Tibial nerve (tissue), 4 donors: ENCODE data around the gene IL1R1. TPM values are rescaled to one million over a fixed set of nuclear protein-coding genes. Genes with fewer than 3 reads are reported as not detected.

ENCODE experiments used
- DNase-seq, 2 donors: peaks; one replicate each; pipeline ENCODE4 v3.0.0-alpha.2; 2019; ENCODE audit warnings: low spot score in 2 of 2
- H3K27ac ChIP-seq, 4 donors: fragments of 200-600 bp; sonication (generic) in 3 of 4; one replicate each; pipeline ENCODE4 v1.5.1; 2017 to 2019; ENCODE audit warnings: mild to moderate bottlenecking in 1 of 4
- H3K27me3 ChIP-seq, 2 donors: fragments of 200-600 bp; sonication (generic) in 1 of 2; one replicate each; pipeline versions ENCODE4 v1.5.1 to v1.6.0; 2017 to 2019
- H3K36me3 ChIP-seq, 3 donors: fragments of 200-600 bp; sonication (generic); one replicate each; pipeline ENCODE4 v1.5.1; 2018 to 2019
- H3K4me1 ChIP-seq, 4 donors: fragments of 200-600 bp; sonication (generic) in 3 of 4; one replicate each; pipeline ENCODE4 v1.5.1; 2017 to 2019
- H3K4me3 ChIP-seq, 4 donors: fragments of 200-600 bp; sonication (generic) in 3 of 4; one replicate each; pipeline ENCODE4 v1.5.1; 2017 to 2019; ENCODE audit warnings: mild to moderate bottlenecking in 1 of 4, moderate library complexity in 1 of 4
- H3K9me3 ChIP-seq, 4 donors: fragments of 200-600 bp; sonication (generic) in 3 of 4; one replicate each; pipeline ENCODE4 v1.5.1; 2017 to 2019
- EP300 ChIP-seq, 2 donors: sonication (generic); formaldehyde crosslinking; IDR thresholded peaks; one replicate each; pipeline ENCODE4 v1.6.1; 2017; ENCODE audit warnings: antibody characterized with exemption in 2 of 2, mild to moderate bottlenecking in 1 of 2
- POLR2A ChIP-seq, 2 donors: fragments of 450-650 bp; IDR thresholded peaks; one replicate each; pipeline ENCODE4 v1.6.1; 2017; ENCODE audit warnings: antibody characterized with exemption in 2 of 2, mild to moderate bottlenecking in 2 of 2, moderate library complexity in 2 of 2
- WGBS, 2 donors: methylation state at CpG; one replicate each; pipeline ENCODE4 v1.1.5; 2018; 5-methylcytosine and 5-hydroxymethylcytosine counted together
- total RNA-seq, 4 donors: library from RNA; depleted of rRNA; stranded (reverse); fragments of >200 nt; gene quantifications; one replicate each; pipeline ENCODE4 v1.1.0, GENCODE V29; 2016
- TF ChIP-seq, protein P1 (sequence below), 5 experiments: fragments of 200-600 bp in 3 of 5; fragments of 450-650 bp in 2 of 5; sonication (generic) in 3 of 5; IDR thresholded peaks; one replicate each; pipeline ENCODE4 v1.5.1; 2016 to 2019; ENCODE audit warnings: antibody characterized with exemption in 5 of 5, mild to moderate bottlenecking in 3 of 5, moderate library complexity in 2 of 5

The IL1R1 gene
- total RNA-seq, 4 donors from 2014 or later = 29.5 to 81.2 (median 57.4) TPM

DNA sequence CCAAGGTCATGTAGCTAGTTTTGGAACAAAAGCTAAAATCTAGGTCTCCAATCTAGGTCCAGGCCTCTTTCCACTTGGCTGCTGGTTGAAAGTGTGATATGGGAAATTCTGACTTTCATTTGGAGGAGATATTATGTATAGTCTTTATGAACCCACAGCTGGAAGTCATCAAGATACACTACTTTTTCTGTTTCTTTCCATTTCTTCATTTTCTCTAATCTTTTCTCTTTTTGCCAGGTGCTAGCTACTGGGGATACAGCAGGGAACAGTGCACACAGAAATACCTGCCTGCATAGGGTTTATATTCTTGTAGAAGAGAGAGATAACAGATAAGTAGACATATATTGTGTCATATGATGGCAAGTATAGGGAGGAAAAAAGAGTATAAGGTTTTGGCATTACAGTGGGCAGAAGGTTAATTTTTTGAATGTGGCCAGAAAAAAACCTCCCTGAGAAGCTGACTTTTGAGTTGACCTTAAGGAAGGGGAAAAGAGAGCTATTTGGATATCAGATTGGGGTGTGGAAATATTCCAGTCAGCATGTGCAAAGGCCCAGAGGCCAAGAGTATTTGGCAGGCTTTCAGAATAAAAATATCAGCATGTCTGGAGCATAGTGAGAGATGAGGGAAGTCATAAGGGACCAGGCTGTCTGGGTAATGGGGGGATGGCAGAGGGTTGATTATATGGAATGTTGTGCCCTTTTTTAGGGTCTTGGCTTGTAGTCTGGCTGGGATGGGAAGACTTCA, 15.6 kb downstream of the IL1R1 start:
- H3K27ac ChIP-seq = no peak overlapping the region
- no peak overlapping the region for H3K4me3 ChIP-seq
- no peak for DNase-seq
- no peaks in the 10 kb centered on the region for H3K27me3 ChIP-seq
- H3K36me3 ChIP-seq = peaks cover 0 to 34% (median 0%) of the 10 kb centered on the region in 3 donors
- H3K9me3 ChIP-seq = no peaks in the 10 kb centered on the region
- TF ChIP-seq EP300 (IDR thresholded peaks at IDR 0.05) = no peak
- TF ChIP-seq, protein P1, sequence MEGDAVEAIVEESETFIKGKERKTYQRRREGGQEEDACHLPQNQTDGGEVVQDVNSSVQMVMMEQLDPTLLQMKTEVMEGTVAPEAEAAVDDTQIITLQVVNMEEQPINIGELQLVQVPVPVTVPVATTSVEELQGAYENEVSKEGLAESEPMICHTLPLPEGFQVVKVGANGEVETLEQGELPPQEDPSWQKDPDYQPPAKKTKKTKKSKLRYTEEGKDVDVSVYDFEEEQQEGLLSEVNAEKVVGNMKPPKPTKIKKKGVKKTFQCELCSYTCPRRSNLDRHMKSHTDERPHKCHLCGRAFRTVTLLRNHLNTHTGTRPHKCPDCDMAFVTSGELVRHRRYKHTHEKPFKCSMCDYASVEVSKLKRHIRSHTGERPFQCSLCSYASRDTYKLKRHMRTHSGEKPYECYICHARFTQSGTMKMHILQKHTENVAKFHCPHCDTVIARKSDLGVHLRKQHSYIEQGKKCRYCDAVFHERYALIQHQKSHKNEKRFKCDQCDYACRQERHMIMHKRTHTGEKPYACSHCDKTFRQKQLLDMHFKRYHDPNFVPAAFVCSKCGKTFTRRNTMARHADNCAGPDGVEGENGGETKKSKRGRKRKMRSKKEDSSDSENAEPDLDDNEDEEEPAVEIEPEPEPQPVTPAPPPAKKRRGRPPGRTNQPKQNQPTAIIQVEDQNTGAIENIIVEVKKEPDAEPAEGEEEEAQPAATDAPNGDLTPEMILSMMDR (IDR thresholded peaks at IDR 0.05) = no peak
- no peak for TF ChIP-seq POLR2A (IDR thresholded peaks at IDR 0.05)
- no peaks in the 10 kb centered on the region for H3K4me1 ChIP-seq

DNA sequence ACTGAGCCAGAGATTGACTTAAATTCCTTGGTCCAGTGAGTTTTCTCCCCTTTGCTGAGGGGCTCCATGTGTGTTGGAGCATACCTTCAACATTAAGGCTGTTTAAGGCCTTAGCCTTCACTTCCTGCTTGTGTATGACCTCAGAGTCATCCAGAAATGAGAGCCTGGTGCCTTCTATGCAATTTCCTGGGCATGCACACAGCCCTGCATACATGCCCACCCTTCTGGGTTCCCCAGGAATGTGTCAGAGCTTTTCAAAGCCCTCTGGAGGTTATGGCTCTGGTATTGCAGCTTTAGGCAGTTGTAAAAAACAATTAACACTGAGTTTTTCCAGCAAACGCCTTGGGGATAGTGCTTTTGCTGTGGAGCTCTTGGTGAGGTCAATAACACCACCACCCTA, 16.7 kb downstream of the IL1R1 start:
- no peak overlapping the region for H3K4me3 ChIP-seq
- no peak for TF ChIP-seq POLR2A (IDR thresholded peaks at IDR 0.05)
- TF ChIP-seq, protein P1 (IDR thresholded peaks at IDR 0.05) = no peak
- TF ChIP-seq EP300 (IDR thresholded peaks at IDR 0.05) = no peak
- no peaks in the 10 kb centered on the region for H3K9me3 ChIP-seq
- H3K27me3 ChIP-seq = no peaks in the 10 kb centered on the region
- no peaks in the 10 kb centered on the region for H3K4me1 ChIP-seq
- no peak overlapping the region for H3K27ac ChIP-seq
- WGBS, 2 donors = 27 to 33% methylated on average over 1 of the region's 1 CpG
- no peak for DNase-seq
- peaks cover 0 to 28% (median 0%) of the 10 kb centered on the region in 3 donors for H3K36me3 ChIP-seq

DNA sequence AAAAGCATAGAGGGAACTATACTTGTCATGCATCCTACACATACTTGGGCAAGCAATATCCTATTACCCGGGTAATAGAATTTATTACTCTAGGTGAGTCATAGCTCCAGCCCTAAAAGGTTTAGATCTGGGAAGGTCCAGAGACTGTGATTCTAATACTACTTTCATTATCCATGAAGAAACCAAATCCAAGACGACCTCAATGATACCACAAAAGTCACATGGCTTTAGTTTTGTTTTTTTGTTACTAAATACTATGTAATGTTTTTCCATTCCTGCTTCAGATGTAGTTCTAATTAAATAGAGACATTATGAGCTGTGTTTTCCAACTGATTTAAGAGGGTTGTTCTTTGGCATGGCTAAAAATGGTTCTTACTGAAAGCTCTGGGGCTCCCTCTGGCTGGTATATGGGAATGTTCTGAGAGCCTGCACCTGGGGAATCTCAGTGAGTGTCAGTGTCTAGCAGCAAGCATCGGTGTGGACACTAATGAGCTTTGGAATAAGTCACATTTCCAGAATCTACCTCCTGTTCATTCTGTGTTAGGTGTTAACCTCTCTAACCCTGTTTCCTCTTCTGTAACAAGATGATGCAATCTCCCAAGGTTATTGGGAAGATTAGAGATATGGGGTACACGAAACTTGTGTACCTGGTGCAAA, 23.8 kb downstream of the IL1R1 start:
- peak in 1 of 2 donors; percentile 53 for DNase-seq
- Histone ChIP-seq H3K36me3 (no peaks in the 10 kb centered on the region), H3K4me3 (no peak overlapping the region), H3K4me1 (peaks cover 0 to 5% (median 0%) of the 10 kb centered on the region in 4 donors), H3K9me3 (no peaks in the 10 kb centered on the region), H3K27ac (no peak overlapping the region), H3K27me3 (no peaks in the 10 kb centered on the region)
- 42 to 43% methylated on average over 4 of the region's 4 CpGs for WGBS, 2 donors
- TF ChIP-seq, protein P1 (IDR thresholded peaks at IDR 0.05) = peak in 4 of 5 experiments; percentile 16 to 70 (median 35)
- TF ChIP-seq EP300 (IDR thresholded peaks at IDR 0.05) = no peak

DNA sequence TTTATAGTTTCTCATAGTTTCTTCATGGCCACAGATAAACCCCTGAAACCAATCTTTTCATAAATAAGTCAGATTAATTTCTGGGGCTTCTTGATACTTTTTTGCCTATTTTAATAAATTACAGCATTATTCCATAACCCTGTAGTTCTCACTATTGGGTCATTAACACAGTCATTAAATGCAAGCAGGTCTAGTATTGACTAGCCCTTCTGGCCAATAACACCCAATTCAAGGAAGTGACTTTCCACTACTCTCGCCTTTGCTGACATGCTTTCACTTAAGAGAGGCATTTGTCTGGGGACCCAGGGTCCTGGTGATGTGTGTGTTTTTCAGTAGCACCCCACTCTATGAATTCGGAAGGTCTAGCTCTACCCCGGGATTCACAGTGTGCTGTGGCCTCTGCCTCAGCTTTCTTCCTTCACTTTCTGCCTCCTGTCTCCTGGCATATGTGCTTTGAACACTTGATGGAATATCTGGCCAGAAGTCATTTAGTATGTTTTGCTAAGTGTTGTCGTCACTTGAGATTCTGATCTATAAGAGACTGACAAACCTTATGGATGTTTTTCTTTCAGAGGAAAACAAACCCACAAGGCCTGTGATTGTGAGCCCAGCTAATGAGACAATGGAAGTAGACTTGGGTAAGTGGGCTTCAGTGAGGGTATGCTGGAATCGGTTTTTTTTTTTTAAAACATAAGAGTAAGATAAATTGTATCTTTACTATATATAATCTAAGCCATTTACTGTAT, 25.7 kb downstream of the IL1R1 start:
- WGBS, 2 donors = 92 to 95% methylated on average over 5 of the region's 5 CpGs
- DNase-seq = no peak
- H3K4me1 ChIP-seq = peaks cover 0 to 5% (median 0%) of the 10 kb centered on the region in 4 donors
- no peaks in the 10 kb centered on the region for H3K9me3 ChIP-seq
- H3K4me3 ChIP-seq = no peak overlapping the region
- no peak overlapping the region for H3K27ac ChIP-seq
- H3K36me3 ChIP-seq = peaks cover 0 to 12% (median 0%) of the 10 kb centered on the region in 3 donors
- TF ChIP-seq, protein P1 (IDR thresholded peaks at IDR 0.05) = no peak
- TF ChIP-seq POLR2A (IDR thresholded peaks at IDR 0.05) (no peak), EP300 (IDR thresholded peaks at IDR 0.05) (no peak)
- H3K27me3 ChIP-seq = no peaks in the 10 kb centered on the region
